Measurements from ENCODE around the gene PIEZO2.

- no peak for TF ChIP-seq POLR2A (IDR thresholded peaks at IDR 0.05; ENCODE audit: low read depth)
- TF ChIP-seq POLR2AphosphoS5 (IDR thresholded peaks at IDR 0.05): no peak
These were observed 1.9 kb downstream of the PIEZO2 start for GRCh38 chr18:11147371-11147951.
